Measurements from ENCODE around the gene WNT9B. TPM values are rescaled to one million over a fixed set of nuclear protein-coding genes. Genes with fewer than 3 reads are reported as not detected.

WNT9B gene, protein sequence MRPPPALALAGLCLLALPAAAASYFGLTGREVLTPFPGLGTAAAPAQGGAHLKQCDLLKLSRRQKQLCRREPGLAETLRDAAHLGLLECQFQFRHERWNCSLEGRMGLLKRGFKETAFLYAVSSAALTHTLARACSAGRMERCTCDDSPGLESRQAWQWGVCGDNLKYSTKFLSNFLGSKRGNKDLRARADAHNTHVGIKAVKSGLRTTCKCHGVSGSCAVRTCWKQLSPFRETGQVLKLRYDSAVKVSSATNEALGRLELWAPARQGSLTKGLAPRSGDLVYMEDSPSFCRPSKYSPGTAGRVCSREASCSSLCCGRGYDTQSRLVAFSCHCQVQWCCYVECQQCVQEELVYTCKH
- 0.13 TPM for total RNA-seq
- long read RNA-seq, result 0 reads

DNA sequence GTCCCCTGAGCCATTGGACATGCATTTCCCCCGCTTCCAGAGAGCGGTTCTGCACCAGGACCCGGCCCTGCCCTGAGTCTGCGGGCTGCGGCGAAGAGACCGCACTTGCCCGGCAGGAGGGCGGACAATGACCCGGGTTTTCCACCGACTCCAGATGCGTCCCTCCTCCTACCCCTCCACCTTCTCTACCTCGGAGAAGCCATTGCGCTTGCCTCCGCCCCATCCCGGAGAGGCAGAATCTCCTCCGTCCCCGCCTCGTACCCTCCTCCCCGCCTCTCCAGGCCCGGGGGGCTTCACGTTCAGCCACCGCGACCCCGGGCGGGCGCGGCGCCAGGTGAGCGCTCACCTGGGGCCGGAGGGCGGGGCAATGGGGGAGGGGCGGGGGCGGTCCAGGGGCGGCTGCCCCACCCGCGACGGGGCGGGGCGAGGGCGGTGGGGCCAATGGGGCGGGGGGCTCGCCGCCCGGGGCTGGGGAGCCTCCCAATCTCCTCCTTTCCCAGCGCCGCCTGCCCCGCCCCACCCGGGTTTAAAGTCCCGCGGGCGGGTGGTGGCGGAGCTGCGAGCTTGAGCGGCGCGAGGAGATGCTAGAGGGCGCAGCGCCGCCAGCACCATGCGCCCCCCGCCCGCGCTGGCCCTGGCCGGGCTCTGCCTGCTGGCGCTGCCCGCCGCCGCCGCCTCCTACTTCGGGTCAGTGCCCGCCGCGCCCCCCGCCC, at the start of gene WNT9B:
WNT9B (plus strand) TSS at position 555 of the 713 bp plus-strand sequence; CDS start at position 611, 56 bp downstream.
- intact Hi-C loops (cut with DNase I), result no loop called here
- peak; percentile 39 for ATAC-seq (ENCODE audit: poor library complexity)

DNA sequence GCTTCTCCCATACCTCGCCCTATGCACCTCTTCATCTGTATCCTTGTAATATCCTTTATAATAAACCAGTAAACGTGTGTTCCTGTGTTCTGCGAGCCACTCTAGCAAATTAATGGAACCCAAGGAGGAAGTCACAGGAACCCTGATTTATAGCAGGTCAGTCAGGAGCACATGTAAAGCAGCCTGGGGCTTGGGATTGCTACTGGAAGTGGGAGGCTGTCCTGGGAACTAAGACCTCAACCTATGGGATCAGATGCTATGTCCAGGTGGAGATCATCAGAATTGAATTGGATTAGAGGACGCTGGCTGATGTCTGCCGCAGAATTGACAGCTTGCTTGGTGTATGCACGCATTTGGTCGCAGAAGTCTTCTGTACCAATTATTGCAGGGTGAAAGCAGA, 48.6 kb upstream of the WNT9B start:
- DNase-seq (no peak), ATAC-seq (ENCODE audit: poor library complexity) (no peak)
- intact Hi-C loops (cut with DNase I), result no loop called here

More for the DNA sequence above, at the start of gene WNT9B:
- DNase-seq, result no peak

DNA sequence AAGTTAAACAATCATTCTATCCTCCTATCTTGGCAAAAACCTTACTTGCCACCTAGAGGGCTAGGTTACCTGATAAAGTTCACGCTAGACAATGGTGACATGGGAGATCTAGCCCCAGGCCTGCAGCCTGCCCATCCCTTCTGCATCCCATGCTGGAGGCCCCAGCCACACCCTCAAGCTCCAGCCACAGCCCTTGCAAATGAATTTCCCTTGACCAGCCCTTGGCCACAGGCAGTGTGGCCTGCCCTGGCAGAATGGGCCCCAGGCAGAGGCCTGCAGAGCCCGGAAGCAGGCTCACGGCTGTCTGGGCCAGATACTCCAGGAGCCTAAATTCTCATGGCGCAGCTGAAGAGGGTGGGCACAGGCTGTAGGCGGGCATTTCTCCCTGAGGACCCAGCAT, 47.8 kb upstream of the WNT9B start:
- DNase-seq, result no peak
- intact Hi-C loops (cut with DNase I), result no loop called here
- ATAC-seq (ENCODE audit: poor library complexity), result no peak

DNA sequence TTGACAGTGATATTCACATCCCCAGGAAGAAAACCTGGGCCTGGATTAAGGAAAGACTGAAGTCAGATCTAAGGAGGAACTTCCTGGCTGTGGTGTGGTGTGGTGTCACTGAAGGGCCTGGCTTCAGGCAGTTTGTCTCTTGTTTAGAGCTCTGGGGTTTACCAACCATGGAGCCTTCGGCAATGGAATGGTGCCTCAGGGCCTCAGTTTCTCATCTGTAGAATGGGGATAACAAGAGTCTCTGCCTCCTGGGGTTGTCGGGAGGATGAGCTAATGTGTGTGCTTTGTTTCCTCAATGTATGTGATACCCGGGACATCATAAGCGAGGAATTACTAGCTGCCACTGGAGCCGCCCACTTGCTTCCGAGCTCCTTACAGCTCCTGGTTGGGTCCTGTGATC, 45.6 kb upstream of the WNT9B start:
- DNase-seq (no peak), ATAC-seq (ENCODE audit: poor library complexity) (no peak)
- intact Hi-C loops (cut with DNase I), result no loop called here

DNA sequence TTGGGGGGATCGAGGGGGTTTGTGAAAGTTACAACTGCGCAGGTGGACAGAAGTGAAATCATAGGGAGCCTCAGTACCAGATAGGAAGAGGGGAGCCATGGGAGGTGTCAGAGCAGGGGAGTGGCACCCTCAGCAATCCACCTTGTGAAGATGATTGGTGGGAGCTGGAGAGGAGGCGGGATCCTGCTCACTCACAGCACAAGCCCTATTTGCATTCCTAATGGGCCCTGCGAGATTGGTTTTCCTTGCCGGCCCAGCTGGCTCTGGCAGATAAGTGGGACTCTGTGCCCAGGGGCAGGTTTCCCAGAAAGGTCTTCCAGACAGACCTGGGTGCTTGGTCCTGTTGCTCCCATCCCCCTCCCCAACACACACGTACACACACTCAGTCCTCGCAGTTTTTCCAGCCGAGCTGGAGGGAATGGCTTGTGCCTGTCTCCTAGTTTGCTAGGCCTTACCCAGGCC, 42.2 kb upstream of the WNT9B start:
- DNase-seq (no peak), ATAC-seq (ENCODE audit: poor library complexity) (no peak)
- intact Hi-C loops (cut with DNase I), result no loop called here

DNA sequence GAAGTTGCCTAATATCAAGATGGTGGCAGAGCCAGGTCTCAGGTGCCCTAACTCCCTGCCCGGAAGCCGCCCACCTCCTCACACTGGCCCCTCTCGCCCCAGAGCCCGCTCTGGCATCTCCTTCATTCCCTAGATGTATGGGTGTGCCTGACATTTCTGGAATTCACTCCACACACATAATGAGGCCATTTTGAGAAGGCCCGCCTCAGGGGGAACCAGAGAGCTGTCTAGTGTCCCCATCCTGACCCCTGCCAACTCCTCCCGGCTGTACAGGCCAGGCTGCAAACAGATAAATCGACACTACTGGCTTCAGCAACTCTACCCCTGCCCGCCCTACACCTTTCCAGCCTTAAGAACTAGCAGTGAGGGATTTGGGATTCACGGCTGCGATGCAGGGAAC, 40.5 kb upstream of the WNT9B start:
- DNase-seq (no peak), ATAC-seq (ENCODE audit: poor library complexity) (no peak)
- intact Hi-C loops (cut with DNase I), result no loop called here

DNA sequence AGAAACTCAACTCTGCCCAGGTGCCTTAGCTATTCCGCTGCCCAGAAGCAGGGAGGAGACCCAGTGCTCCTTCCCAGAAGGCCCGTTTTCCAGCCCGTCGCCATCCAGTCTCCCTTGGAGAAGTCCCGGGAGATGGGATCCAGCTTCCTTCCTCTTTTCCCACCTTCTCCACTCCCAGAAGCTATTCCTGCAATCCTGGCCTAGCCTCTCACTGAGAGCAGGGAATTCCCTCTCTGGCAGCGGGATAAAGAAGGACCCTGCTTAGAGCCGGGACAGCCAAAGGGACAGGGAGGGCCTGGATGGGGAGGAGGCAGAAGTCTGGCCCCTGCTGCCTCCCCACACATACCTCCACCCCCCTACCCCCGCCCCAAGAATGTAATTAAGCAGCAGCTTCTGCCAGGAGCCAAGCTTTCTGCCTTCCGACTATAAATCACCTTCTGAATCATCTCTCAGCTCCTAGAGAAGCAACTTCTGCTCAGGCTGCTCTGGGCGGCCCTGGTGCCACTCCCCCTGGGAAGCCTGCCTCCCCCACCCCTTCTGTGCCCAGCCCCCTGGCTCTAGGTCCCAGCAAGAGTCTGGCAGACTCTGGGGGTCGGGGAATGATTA, 39.3 kb upstream of the WNT9B start:
- DNase-seq, result no peak
- ATAC-seq (ENCODE audit: poor library complexity), result no peak
- intact Hi-C loops (cut with DNase I), result no loop called here

DNA sequence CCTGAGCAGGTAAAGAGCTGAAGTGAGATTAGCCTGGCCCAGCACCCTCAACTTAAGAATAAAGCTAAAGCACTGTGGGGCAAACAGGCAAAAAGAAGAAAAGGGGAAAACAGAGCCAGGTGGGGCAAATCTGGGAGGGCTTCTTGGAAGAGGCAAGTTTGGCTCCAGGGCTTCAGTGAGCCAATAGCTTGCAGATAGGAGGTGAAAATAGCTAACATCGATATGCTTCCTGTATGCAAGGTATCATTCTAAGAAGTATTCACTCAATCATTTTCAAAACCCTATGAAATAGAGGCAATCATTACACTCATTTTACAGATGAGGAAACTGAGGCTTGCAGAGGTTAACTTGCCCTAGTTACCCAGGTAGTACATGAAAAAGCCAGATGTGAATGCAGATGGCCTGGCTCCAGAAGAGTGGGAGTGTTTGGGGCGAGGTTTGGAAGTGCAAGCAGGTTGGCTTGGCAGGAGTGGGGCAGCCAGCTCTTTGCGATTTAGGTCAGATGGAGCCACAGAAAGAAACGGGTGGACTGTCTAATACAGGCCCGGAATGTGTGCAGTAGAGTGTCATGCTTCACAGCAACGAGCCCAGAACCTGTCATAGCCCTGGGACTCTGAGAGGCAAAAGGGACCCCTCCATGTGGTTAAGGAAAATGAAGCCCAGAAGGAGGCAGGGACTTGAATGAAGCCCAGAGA, 38.6 kb upstream of the WNT9B start:
- DNase-seq (no peak), ATAC-seq (ENCODE audit: poor library complexity) (no peak)
- intact Hi-C loops (cut with DNase I), result no loop called here

DNA sequence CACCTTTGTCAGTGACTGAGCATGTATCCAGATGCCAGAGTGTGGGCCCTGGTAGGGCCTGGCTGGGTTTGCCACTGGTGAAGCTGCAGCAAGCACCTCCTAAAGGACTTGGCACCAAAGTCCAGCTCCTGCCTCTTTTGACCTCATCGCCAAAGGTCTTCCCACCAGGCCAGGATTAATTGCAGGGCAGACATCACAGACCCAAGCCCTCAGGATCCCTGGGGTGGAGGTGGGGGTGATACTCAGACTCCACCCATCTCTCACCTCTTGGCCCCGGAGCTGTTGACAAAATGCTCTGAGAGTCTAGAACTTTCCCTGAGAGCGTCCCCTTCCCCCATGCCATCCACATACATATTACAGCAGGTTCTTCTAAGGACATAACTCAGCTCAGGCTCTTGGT, 37.5 kb upstream of the WNT9B start:
- intact Hi-C loops (cut with DNase I), result no loop called here
- ATAC-seq (ENCODE audit: poor library complexity) (no peak), DNase-seq (no peak)

DNA sequence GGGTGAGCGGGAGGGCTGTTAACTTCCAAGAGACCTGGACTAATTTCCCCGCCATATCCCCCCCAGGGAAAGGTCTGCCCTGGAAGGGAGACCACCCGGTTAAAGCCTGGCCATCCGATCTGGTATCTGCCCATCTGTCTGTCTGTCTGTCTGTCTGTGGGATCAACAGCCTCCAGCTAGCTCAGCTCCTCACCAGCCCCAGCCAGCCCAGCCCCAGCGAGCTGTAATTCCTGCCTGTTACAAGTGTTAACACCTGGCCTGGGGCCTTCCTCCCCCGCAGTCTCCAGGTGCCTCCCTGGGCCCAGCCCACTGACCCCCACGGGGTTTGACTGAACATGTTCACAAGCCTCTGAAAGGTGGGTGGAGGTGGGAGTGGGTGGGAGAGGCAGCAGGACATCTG, 36.9 kb upstream of the WNT9B start:
- intact Hi-C loops (cut with DNase I), result no loop called here
- DNase-seq, result no peak
- no peak for ATAC-seq (ENCODE audit: poor library complexity)

DNA sequence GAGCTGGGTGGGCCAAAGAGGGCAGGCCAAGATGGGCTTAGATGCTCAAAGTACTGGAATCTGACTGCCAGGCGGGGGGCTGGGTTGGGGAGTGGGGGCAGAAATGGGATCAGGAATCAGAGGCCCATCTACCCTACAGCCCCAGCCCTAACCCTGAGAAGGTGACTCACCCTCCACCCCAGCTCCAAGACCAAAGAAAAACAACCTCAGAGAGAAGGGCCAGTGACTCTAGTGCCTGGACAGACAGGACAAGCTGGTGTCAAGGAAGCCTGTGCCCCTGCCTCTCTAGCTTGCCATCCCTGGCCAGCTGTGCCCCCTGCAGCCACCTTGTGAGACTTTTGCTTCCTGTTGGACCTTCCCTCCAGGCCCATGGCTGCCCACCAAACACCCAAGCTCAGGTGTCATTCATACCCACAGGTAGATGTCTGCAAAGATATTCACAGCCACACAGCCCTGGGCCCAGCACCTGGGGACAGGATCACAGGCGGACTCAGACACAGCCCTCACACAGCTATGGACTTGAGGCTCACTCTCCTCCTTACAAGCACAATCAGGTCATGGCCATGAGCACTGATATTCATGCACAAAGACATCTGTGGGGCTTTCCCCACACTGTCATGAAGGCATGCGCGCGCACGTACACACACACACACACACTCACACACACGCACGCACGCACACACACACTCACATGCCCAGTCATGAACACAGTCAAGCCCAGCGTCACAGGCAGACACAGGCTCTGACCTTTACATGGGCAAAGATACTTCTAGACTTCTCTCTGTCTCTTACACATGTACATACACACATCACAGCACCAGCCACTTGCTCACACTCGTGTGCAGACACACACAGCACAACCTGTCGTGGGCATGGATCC, 35.7 kb upstream of the WNT9B start:
- ATAC-seq (ENCODE audit: poor library complexity) (no peak), DNase-seq (no peak)
- intact Hi-C loops (cut with DNase I), result no loop called here

DNA sequence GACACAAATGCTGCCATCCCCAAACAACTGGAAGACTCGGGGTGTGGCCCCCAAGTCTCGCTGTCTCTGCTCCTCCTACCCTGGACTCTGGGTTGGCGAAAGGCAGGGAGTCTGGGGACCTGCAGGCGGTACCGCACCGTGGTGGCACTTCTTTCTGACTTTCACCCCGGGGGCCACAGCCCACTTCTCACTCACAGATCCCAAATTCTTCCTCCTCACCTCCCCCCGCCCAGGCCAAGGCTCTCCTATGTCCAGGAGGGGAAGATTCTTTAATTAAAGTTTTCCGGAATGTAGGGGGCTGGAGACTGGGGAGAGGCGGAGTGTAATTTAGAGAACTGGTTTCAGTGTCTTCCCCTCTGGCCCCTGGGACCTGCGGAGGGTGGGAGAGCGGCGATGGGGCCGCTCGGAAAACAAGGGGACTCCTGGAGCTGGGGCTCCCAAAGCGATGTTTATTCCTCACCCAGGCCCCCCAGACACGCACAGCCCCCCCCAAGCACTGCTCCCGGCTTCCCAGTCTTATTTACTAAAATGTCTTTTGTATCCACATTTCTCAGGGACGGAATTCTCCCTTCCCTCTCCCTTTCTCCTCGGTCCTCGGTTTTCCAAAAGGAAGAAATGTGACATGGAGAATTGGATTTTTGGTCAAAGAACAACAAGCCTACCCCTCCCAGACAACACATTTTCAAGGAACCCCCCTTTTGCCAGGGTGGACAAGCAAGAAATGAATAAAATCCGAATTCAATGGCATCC, 34.1 kb upstream of the WNT9B start:
- intact Hi-C loops (cut with DNase I), result no loop called here
- DNase-seq (peak; percentile 6), ATAC-seq (ENCODE audit: poor library complexity) (no peak)

DNA sequence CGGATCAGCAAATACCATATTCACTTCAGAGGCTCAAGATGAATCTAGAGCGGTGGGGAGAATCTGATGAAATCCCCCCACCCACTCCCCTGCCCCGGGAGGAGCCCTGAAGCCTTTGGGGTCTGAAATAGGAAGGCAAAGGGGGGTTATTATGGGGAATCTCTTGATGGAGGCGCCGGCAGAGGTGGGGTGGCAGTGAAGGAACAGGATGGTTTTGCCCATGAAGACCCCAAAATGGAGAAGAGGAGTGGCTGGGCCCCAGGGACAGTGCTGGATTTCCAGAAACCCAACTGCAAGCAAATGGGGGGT, 33.5 kb upstream of the WNT9B start:
- ATAC-seq (ENCODE audit: poor library complexity) (no peak), DNase-seq (peak; percentile 10)
- intact Hi-C loops (cut with DNase I), result no loop called here

DNA sequence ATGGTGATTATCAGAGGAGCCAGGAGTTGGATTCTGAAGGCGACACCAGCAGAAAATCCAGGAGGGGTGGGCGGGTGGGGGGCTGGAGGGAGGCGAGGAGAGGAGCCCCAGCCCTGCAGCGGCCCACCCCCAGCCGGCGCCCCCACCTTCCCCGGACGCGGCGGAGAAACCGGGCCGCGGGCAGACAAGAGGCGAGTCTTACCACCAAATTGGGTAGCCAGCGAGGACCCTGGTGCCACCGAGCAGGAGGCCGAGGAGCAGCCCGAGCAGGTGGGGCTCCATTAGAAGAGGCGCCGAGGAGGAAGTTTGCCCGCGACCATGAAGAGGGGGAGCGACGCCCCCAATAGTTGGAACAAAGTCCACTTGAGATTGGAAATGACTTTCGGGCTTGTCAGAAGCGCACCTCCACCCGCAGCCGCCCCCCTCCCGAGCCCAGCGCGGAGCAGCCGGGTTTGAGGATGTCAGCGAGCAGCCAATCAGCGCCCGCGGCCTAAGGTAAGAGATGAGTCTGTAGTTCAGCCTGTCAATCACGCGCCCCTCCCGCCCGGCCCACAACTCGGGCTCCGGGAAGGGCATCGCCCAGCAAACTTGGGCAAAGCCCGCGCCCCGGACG, 33.0 kb upstream of the WNT9B start, which contains the start of gene WNT3:
WNT3 (minus strand) TSS at position 377 of the 613 bp plus-strand sequence; CDS start at position 282, 95 bp downstream.
- peak; percentile 15 for ATAC-seq (ENCODE audit: poor library complexity)
- peak; percentile 41 for DNase-seq
- intact Hi-C loops (cut with DNase I), result no loop called here

DNA sequence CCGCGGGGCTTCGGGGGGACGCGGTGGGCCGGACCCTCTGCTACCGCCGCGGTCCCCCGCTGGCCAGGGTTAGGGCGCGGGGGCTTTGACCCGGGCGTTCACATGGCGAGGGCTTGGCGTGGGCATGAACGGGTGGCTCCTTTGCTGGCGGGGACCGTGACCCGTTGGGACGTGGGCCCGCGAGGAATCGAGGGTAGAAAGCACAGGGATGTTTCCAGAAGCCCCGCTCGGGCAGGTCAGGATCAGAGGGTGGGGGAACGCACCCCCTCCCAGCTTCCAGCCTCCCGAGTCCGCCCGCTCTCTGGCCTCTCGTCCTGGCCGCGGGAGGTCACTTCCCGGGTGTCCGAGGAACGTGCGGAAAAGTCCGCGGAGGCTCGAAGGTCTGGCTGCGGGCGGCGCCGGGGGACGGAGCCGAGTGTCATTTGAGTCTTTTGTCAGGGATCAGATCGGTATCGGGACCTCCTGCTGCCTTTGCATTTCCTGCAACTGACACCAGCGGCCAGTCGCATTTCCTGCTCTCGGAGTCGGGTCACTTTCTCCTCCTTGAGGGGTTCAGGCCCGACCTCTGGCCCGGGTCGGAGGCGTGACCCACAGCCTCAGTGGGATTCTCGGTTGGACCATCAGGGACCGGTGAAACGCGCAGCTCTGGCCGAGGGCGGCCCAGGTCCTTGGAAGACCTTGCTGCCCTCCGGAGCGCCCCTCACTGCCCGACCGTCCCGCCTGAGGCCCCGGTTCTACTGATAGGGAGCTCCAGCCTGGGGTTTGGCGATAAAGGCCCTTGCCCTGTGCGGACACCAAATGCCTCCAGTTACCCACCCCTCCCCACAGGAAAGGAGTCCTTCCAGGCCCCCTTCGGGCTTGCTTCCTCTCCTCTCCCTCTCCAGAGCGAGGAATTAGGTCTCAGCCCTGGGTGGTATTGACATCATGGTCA, 32.2 kb upstream of the WNT9B start:
- ATAC-seq (ENCODE audit: poor library complexity), result peak; percentile 27
- DNase-seq, result peak; percentile 41
- intact Hi-C loops (cut with DNase I), result no loop called here

DNA sequence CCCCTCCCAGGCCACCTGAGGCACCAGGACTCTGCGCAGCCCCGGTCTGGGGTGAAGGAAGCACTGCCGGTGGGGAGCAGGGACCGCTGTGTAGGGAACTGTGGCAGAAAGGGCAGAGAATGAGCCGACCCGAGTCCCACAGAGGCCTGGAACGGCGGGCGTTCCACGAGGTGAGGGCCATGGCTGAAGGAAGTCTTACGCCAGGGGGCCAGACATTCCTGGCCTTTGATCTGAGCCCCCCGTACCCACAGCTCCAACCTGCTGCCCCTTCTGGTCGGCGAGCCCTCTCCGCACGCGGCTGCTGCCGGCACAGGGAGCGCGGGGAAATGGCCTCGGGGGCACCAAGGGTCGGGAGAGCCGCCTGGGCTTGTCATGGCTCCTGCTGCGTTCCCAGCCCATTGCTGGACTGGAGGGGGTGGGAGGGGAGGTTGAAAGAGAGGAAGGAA, 31.5 kb upstream of the WNT9B start:
- intact Hi-C loops (cut with DNase I), result no loop called here
- peak; percentile 12 for ATAC-seq (ENCODE audit: poor library complexity)
- no peak for DNase-seq
